C4-2B (cell line): Measurements from ENCODE around the gene PLCB2.

Source experiments
- H3K27ac ChIP-seq: fragments of 450-650 bp; 2 replicates; pipeline ENCODE4 v1.5.1; 2017
- ZFX ChIP-seq: fragments of 450-650 bp; IDR thresholded peaks from 2 replicates; pipeline ENCODE4 v1.6.1; 2017
- TF ChIP-seq, protein P1 (sequence below): fragments of 450-650 bp; conservative IDR thresholded peaks from 2 replicates; pipeline ENCODE4 v1.5.1; 2017; ENCODE audit warnings: mild to moderate bottlenecking

PLCB2 gene

GRCh38 chr15:40302288-40302886 lies 5.3 kb downstream of the PLCB2 start:
- TF ChIP-seq ZFX, result no peak
- TF ChIP-seq, protein P1, sequence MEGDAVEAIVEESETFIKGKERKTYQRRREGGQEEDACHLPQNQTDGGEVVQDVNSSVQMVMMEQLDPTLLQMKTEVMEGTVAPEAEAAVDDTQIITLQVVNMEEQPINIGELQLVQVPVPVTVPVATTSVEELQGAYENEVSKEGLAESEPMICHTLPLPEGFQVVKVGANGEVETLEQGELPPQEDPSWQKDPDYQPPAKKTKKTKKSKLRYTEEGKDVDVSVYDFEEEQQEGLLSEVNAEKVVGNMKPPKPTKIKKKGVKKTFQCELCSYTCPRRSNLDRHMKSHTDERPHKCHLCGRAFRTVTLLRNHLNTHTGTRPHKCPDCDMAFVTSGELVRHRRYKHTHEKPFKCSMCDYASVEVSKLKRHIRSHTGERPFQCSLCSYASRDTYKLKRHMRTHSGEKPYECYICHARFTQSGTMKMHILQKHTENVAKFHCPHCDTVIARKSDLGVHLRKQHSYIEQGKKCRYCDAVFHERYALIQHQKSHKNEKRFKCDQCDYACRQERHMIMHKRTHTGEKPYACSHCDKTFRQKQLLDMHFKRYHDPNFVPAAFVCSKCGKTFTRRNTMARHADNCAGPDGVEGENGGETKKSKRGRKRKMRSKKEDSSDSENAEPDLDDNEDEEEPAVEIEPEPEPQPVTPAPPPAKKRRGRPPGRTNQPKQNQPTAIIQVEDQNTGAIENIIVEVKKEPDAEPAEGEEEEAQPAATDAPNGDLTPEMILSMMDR, result no peak
- H3K27ac ChIP-seq, result no peak overlapping the region

- H3K27ac ChIP-seq, result no peak overlapping the region
- TF ChIP-seq, protein P1, result no peak
- no peak for TF ChIP-seq ZFX
Measured at GRCh38 chr15:40301467-40302179, 6.1 kb downstream of the PLCB2 start.

GRCh38 chr15:40300771-40301170 lies 7.0 kb downstream of the PLCB2 start:
- no peak overlapping the region for H3K27ac ChIP-seq
- TF ChIP-seq ZFX, result no peak
- TF ChIP-seq, protein P1, result no peak

- no peak for TF ChIP-seq ZFX
- TF ChIP-seq, protein P1, result no peak
- H3K27ac ChIP-seq, result no peak overlapping the region
Measured at GRCh38 chr15:40300367-40300766, 7.4 kb downstream of the PLCB2 start.

DNA sequence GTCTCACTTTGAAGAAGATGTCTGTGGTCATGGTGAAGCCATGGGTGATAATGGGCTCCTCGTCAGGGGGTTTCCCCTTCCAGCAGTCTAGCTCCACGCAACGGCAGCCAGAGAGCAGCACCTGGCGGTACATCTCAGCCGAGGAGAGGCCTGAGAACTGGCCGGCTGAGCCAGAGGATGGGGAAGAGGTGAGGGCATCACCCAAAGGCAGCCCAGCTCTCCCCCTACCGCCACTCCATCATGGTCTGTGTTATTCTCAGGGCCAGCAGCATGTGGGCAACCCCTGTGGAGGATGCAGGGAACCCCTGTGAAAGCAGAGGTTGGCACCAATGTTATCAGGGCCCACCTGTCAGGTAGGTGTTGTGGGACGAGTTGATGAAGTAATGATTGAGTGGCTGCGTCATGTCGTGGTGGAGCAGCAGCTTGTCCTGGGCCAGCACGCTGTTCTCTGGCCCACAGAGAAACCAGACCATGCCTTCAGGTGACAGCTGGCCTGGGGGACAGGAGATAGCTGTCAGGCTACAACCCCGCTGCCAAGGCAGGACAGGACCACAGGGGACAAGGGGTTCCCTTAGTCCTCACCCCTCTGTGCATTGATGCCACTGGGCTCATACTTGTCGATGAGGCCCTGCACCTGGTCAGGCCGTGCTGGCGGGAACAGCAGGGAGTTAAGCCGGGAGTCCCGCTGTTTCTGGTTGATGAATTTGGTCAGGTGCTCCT lies 9.4 kb downstream of the PLCB2 start:
- TF ChIP-seq, protein P1, result no peak
- TF ChIP-seq ZFX, result no peak
- H3K27ac ChIP-seq, result no peak overlapping the region

GRCh38 chr15:40297356-40297755 lies 10.4 kb downstream of the PLCB2 start:
- H3K27ac ChIP-seq, result no peak overlapping the region
- TF ChIP-seq ZFX, result no peak
- TF ChIP-seq, protein P1, result no peak
